GM23338 (cell line): ENCODE results near the gene ULK4. TPM values are rescaled to one million over a fixed set of nuclear protein-coding genes. Genes with fewer than 3 reads are reported as not detected.

Source experiments
- ATAC-seq: fragments of 200-7000 bp; cut with Tn5 transposase; 3 replicates; pipeline ENCODE4 v1.9.1; 2020
- DNase-seq: peaks from one replicate; pipeline ENCODE4 v3.0.0-alpha.2; 2015; ENCODE audit warnings: low spot score
- H2AFZ ChIP-seq: fragments of 200-600 bp; sonication (generic); 2 replicates; pipeline ENCODE4 v1.8.0; 2016; ENCODE audit warnings: antibody characterized with exemption, mild to moderate bottlenecking, moderate library complexity
- H3F3A ChIP-seq: fragments of 200-600 bp; sonication (generic); replicated peaks from 2 replicates; pipeline ENCODE4 v1.8.0; 2017; ENCODE audit warnings: antibody characterized with exemption, mixed run types, low read depth
- H3K27ac ChIP-seq: fragments of 200-600 bp; sonication (generic); 2 replicates; pipeline ENCODE4 v1.6.1; 2016; ENCODE audit warnings: low read depth
- H3K27me3 ChIP-seq: fragments of 200-600 bp; sonication (generic); 2 replicates; pipeline ENCODE4 v1.8.0; 2016; ENCODE audit warnings: mild to moderate bottlenecking, mixed run types, moderate library complexity; ENCODE audit not compliant: insufficient read depth
- H3K36me3 ChIP-seq: fragments of 200-600 bp; sonication (generic); 2 replicates; pipeline ENCODE4 v1.8.0; 2016; ENCODE audit warnings: mild to moderate bottlenecking; ENCODE audit not compliant: insufficient read depth
- H3K4me1 ChIP-seq: fragments of 200-600 bp; sonication (generic); 2 replicates; pipeline ENCODE4 v1.8.0; 2016; ENCODE audit warnings: mild to moderate bottlenecking, moderate library complexity; ENCODE audit not compliant: insufficient read depth
- H3K4me2 ChIP-seq: fragments of 200-600 bp; sonication (generic); 2 replicates; pipeline ENCODE4 v1.7.1; 2017; ENCODE audit warnings: mixed run types
- H3K4me3 ChIP-seq: fragments of 200-600 bp; sonication (generic); 2 replicates; pipeline ENCODE4 v1.6.1; 2016; ENCODE audit warnings: mixed run types
- H3K79me2 ChIP-seq: fragments of 200-600 bp; sonication (generic); replicated peaks from 2 replicates; pipeline ENCODE4 v1.8.0; 2017; ENCODE audit warnings: mild to moderate bottlenecking; ENCODE audit not compliant: insufficient read depth
- H3K9me2 ChIP-seq: fragments of 200-600 bp; sonication (generic); 2 replicates; pipeline ENCODE4 v1.8.0; 2017; ENCODE audit not compliant: insufficient read depth
- H4K20me1 ChIP-seq: fragments of 200-600 bp; sonication (generic); replicated peaks from 2 replicates; pipeline ENCODE4 v1.8.0; 2017; ENCODE audit warnings: mild to moderate bottlenecking; ENCODE audit not compliant: insufficient read depth
- H3K27ac Mint-ChIP-seq: 2 replicates; pipeline ENCODE4 v1.8.0; 2020; ENCODE audit warnings: inconsistent platforms, mild to moderate bottlenecking, moderate library complexity, mixed read lengths
- H3K27me3 Mint-ChIP-seq: 3 replicates; pipeline ENCODE4 v1.8.0; 2022; ENCODE audit warnings: low read depth, mild to moderate bottlenecking, moderate library complexity, mixed read lengths, inconsistent platforms; ENCODE audit not compliant: insufficient read depth, poor library complexity
- H3K36me3 Mint-ChIP-seq: 3 replicates; pipeline ENCODE4 v1.8.0; 2021; ENCODE audit warnings: low read depth, mild to moderate bottlenecking, inconsistent platforms, moderate library complexity, mixed read lengths
- H3K4me1 Mint-ChIP-seq: 3 replicates; pipeline ENCODE4 v1.8.0; 2020; ENCODE audit warnings: mild to moderate bottlenecking, inconsistent platforms, mixed read lengths
- H3K4me3 Mint-ChIP-seq: 3 replicates; pipeline ENCODE4 v1.8.0; 2021; ENCODE audit warnings: moderate library complexity, mild to moderate bottlenecking, inconsistent platforms, mixed read lengths
- H3K9me3 Mint-ChIP-seq: 3 replicates; pipeline ENCODE4 v1.8.0; 2020; ENCODE audit warnings: moderate library complexity, mild to moderate bottlenecking, inconsistent platforms, mixed read lengths
- CREB1 ChIP-seq: fragments of 250-450 bp; sonication (Bioruptor Pico); IDR thresholded peaks from 2 replicates; pipeline ENCODE4 v1.5.0; 2020; ENCODE audit warnings: low read depth, mild to moderate bottlenecking, moderate library complexity
- CTCF ChIP-seq, 2 experiments: fragments of 200-600 bp in 1 of 2; sonication (generic) in 1 of 2; conservative IDR thresholded peaks; 2 replicates each; pipeline versions ENCODE4 v1.5.1 to v1.6.1; 2016 to 2017; ENCODE audit warnings: antibody characterized with exemption in 2 of 2, low read depth in 2 of 2, mild to moderate bottlenecking in 2 of 2, moderate library complexity in 1 of 2
- EZH2 ChIP-seq: fragments of 200-600 bp; sonication (generic); IDR thresholded peaks from one replicate; pipeline ENCODE4 v1.8.0; 2017; ENCODE audit warnings: antibody characterized with exemption, mild to moderate bottlenecking, low read depth; ENCODE audit not compliant: unreplicated experiment
- EZH2phosphoT487 ChIP-seq: fragments of 200-600 bp; sonication (generic); IDR thresholded peaks from one replicate; pipeline ENCODE4 v1.8.1; 2018; ENCODE audit warnings: antibody characterized with exemption; ENCODE audit not compliant: unreplicated experiment
- JUNB ChIP-seq: IDR thresholded peaks from one replicate; pipeline ENCODE4 v1.6.1; 2016; ENCODE audit warnings: antibody characterized with exemption; ENCODE audit not compliant: unreplicated experiment
- POLR2AphosphoS5 ChIP-seq: IDR thresholded peaks from 2 replicates; pipeline ENCODE4 v1.6.1; 2016; ENCODE audit warnings: antibody characterized with exemption, low read depth
- REST ChIP-seq: IDR thresholded peaks from one replicate; pipeline ENCODE4 v1.6.1; 2018; ENCODE audit warnings: antibody characterized with exemption; ENCODE audit not compliant: unreplicated experiment
- ZNF114 ChIP-seq: fragments of 250-450 bp; sonication (Bioruptor Pico); IDR thresholded peaks from 2 replicates; pipeline ENCODE4 v1.5.0; 2020; ENCODE audit warnings: mild to moderate bottlenecking, moderate library complexity
- polyA plus RNA-seq: library from polyadenylated mRNA; unstranded; fragments of >200 nt; fragmentation: Nextera tagmentation; extraction: Ambion mirVana; gene quantifications from 2 replicates; pipeline ENCODE4 v1.2.1, GENCODE V29; 2016
- total RNA-seq: library from RNA; depleted of rRNA; stranded (reverse); fragments of >200 nt; shearing (Covaris generic); gene quantifications from 2 replicates; pipeline ENCODE4 v1.2.3, GENCODE V29; 2014
- TF ChIP-seq, protein P1 (sequence below): IDR thresholded peaks from 2 replicates; pipeline ENCODE4 v1.6.1; 2016; ENCODE audit warnings: antibody characterized with exemption

The ULK4 gene
- total and polyA plus RNA-seq, 2 experiments from 2014 or later, result 20.8 to 41.4 TPM

DNA sequence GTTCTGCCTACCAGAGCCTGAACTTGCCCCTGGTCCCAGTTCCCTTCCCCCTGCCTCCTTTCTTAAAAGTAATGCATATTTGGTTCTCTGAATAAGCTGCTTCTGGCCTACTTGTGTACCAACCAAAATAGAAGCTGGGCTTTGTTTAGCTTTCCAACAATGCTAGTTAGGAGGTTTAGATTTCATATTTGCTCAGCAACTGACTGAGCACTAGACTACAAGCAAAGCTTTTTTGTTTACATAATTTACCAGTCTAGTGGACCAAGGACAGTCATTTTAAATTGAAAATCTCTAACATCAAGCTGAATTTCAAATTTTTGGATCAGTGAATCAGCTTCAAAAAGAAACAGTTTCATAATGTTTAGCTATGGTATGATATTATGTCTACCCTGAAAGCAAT is 331.2 kb downstream of the ULK4 start:
- TF ChIP-seq EZH2 (no peak), JUNB (no peak), CTCF (conservative IDR thresholded peaks at IDR 0.05; ENCODE audit: low read depth in 2 of 2) (no peak), REST (no peak), EZH2phosphoT487 (no peak), POLR2AphosphoS5 (no peak)
- TF ChIP-seq, protein P1, sequence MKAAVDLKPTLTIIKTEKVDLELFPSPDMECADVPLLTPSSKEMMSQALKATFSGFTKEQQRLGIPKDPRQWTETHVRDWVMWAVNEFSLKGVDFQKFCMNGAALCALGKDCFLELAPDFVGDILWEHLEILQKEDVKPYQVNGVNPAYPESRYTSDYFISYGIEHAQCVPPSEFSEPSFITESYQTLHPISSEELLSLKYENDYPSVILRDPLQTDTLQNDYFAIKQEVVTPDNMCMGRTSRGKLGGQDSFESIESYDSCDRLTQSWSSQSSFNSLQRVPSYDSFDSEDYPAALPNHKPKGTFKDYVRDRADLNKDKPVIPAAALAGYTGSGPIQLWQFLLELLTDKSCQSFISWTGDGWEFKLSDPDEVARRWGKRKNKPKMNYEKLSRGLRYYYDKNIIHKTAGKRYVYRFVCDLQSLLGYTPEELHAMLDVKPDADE, result no peak
- H3K4me1 ChIP-seq, result peaks cover 6% of the 10 kb centered on the region
- Mint-ChIP-seq H3K4me1 (peaks cover 12% of the 10 kb centered on the region), H3K27ac (no peak overlapping the region), H3K4me3 (no peak overlapping the region), H3K9me3 (no peaks in the 10 kb centered on the region), H3K27me3 (peaks cover 2% of the 10 kb centered on the region), H3K36me3 (no peaks in the 10 kb centered on the region)
- no peaks in the 10 kb centered on the region for H4K20me1 ChIP-seq
- no peak overlapping the region for H3K4me2 ChIP-seq
- H3K27me3 ChIP-seq, result no peaks in the 10 kb centered on the region
- DNase-seq (no peak), ATAC-seq (no peak)
- H3K27ac ChIP-seq, result no peak overlapping the region
- H3K79me2 ChIP-seq, result no peaks in the 10 kb centered on the region
- H3K4me3 ChIP-seq, result no peak overlapping the region
- H2AFZ ChIP-seq, result no peak overlapping the region
- H3K9me2 ChIP-seq, result no peaks in the 10 kb centered on the region
- H3F3A ChIP-seq, result no peaks in the 10 kb centered on the region
- no peaks in the 10 kb centered on the region for H3K36me3 ChIP-seq

GRCh38 chr3:41629986-41630385 is 331.9 kb downstream of the ULK4 start:
- no peaks in the 10 kb centered on the region for H4K20me1 ChIP-seq
- H3F3A ChIP-seq, result no peaks in the 10 kb centered on the region
- Mint-ChIP-seq H3K4me1 (peaks cover 12% of the 10 kb centered on the region), H3K36me3 (no peaks in the 10 kb centered on the region), H3K9me3 (no peaks in the 10 kb centered on the region), H3K27me3 (peaks cover 2% of the 10 kb centered on the region), H3K27ac (no peak overlapping the region), H3K4me3 (no peak overlapping the region)
- no peak overlapping the region for H3K4me3 ChIP-seq
- no peak overlapping the region for H2AFZ ChIP-seq
- H3K36me3 ChIP-seq, result no peaks in the 10 kb centered on the region
- H3K9me2 ChIP-seq, result no peaks in the 10 kb centered on the region
- TF ChIP-seq CREB1 (CRISPR knock-in tag), result no peak
- TF ChIP-seq JUNB, result no peak
- no peak for TF ChIP-seq ZNF114
- TF ChIP-seq, protein P1, result no peak
- no peak for TF ChIP-seq EZH2phosphoT487
- TF ChIP-seq CTCF (conservative IDR thresholded peaks at IDR 0.05; ENCODE audit: low read depth in 2 of 2), result no peak
- no peak for TF ChIP-seq EZH2
- peaks cover 6% of the 10 kb centered on the region for H3K4me1 ChIP-seq
- DNase-seq (no peak), ATAC-seq (no peak)
- H3K4me2 ChIP-seq, result no peak overlapping the region
- no peaks in the 10 kb centered on the region for H3K79me2 ChIP-seq
- H3K27ac ChIP-seq, result no peak overlapping the region
- H3K27me3 ChIP-seq, result no peaks in the 10 kb centered on the region
